Activated T-cell treated with anti-CD3 and anti-CD28 coated beads, Interleukin-2, amount 50 U/mL, for 72 hours (primary cell): ENCODE results near the gene MKNK2. TPM values are rescaled to one million over a fixed set of nuclear protein-coding genes. Genes with fewer than 3 reads are reported as not detected.

ENCODE experiments used
- ATAC-seq, 2 donors: fragments of 150-1000 bp; cut with Tn5 transposase; replicated peaks in 1 of 2; 2 replicates each; pipeline ENCODE4 v1.10.0; 2021; ENCODE audit warnings: moderate library complexity in 2 of 2, mild to moderate bottlenecking in 1 of 2
- DNase-seq, 2 donors: peaks; one replicate each; pipeline ENCODE4 v3.0.0; 2021 to 2022; ENCODE audit warnings: mixed read lengths in 1 of 2
- H3K27ac Mint-ChIP-seq: one replicate; pipeline ENCODE4 v1.8.0; 2022; ENCODE audit warnings: mild to moderate bottlenecking, moderate library complexity, mixed read lengths
- H3K27me3 Mint-ChIP-seq: one replicate; pipeline ENCODE4 v1.8.0; 2022; ENCODE audit warnings: low read depth, mixed read lengths
- H3K36me3 Mint-ChIP-seq, 2 donors: one replicate each; pipeline ENCODE4 v1.8.0; 2022; ENCODE audit warnings: mixed read lengths in 2 of 2, mild to moderate bottlenecking in 1 of 2; ENCODE audit not compliant: insufficient read depth in 2 of 2
- H3K4me1 Mint-ChIP-seq: one replicate; pipeline ENCODE4 v1.8.0; 2022; ENCODE audit warnings: low read depth, mixed read lengths
- H3K4me3 Mint-ChIP-seq, 2 donors: one replicate each; pipeline ENCODE4 v1.8.0; 2022; ENCODE audit warnings: mild to moderate bottlenecking in 2 of 2, mixed read lengths in 2 of 2, moderate library complexity in 2 of 2
- H3K9me3 Mint-ChIP-seq, 2 donors: one replicate each; pipeline ENCODE4 v1.8.0; 2022; ENCODE audit warnings: mixed read lengths in 2 of 2
- total RNA-seq, 2 donors: library from RNA; stranded (reverse); gene quantifications; one replicate each; pipeline ENCODE4 v1.2.3, GENCODE V29; 2022

The MKNK2 gene
- total RNA-seq, 2 donors from 2014 or later, result 120 to 121 TPM

GRCh38 chr19:2048104-2048958 is 2.7 kb downstream of the MKNK2 start:
- peak overlapping the region; percentile 54 for H3K27ac Mint-ChIP-seq
- H3K27me3 Mint-ChIP-seq, result no peaks in the 10 kb centered on the region
- peaks cover 47% of the 10 kb centered on the region for H3K4me1 Mint-ChIP-seq
- H3K4me3 Mint-ChIP-seq, result peak overlapping the region; percentile 77 to 85
- no peaks in the 10 kb centered on the region for H3K9me3 Mint-ChIP-seq
- ATAC-seq (no peak), DNase-seq (no peak)
- H3K36me3 Mint-ChIP-seq, result peaks cover 0 to 3% of the 10 kb centered on the region in 2 donors

GRCh38 chr19:2047449-2048103 is 3.5 kb downstream of the MKNK2 start:
- peaks cover 47% of the 10 kb centered on the region for H3K4me1 Mint-ChIP-seq
- H3K36me3 Mint-ChIP-seq, result peaks cover 0 to 3% of the 10 kb centered on the region in 2 donors
- H3K27ac Mint-ChIP-seq, result peak overlapping the region; percentile 28
- DNase-seq, result peak; percentile 37 to 46
- no peaks in the 10 kb centered on the region for H3K27me3 Mint-ChIP-seq
- no peaks in the 10 kb centered on the region for H3K9me3 Mint-ChIP-seq
- no peak for ATAC-seq
- H3K4me3 Mint-ChIP-seq, result peak overlapping the region; percentile 60 to 85

- Mint-ChIP-seq H3K4me3 (no peak overlapping the region), H3K9me3 (no peaks in the 10 kb centered on the region), H3K4me1 (peaks cover 42% of the 10 kb centered on the region), H3K27ac (no peak overlapping the region), H3K36me3 (peaks cover 0 to 3% of the 10 kb centered on the region in 2 donors), H3K27me3 (no peaks in the 10 kb centered on the region)
- ATAC-seq (no peak), DNase-seq (no peak)
These were observed 4.0 kb downstream of the MKNK2 start for GRCh38 chr19:2047076-2047448.

GRCh38 chr19:2046046-2046907 is 4.8 kb downstream of the MKNK2 start:
- peaks cover 38% of the 10 kb centered on the region for H3K4me1 Mint-ChIP-seq
- no peak overlapping the region for H3K4me3 Mint-ChIP-seq
- peaks cover 0 to 5% of the 10 kb centered on the region in 2 donors for H3K36me3 Mint-ChIP-seq
- no peaks in the 10 kb centered on the region for H3K27me3 Mint-ChIP-seq
- no peak overlapping the region for H3K27ac Mint-ChIP-seq
- DNase-seq, result no peak
- ATAC-seq, result no peak
- no peaks in the 10 kb centered on the region for H3K9me3 Mint-ChIP-seq

- no peak overlapping the region for H3K27ac Mint-ChIP-seq
- DNase-seq, result no peak
- no peak overlapping the region for H3K4me3 Mint-ChIP-seq
- no peaks in the 10 kb centered on the region for H3K9me3 Mint-ChIP-seq
- H3K27me3 Mint-ChIP-seq, result no peaks in the 10 kb centered on the region
- peaks cover 45% of the 10 kb centered on the region for H3K4me1 Mint-ChIP-seq
- ATAC-seq, result no peak
- peaks cover 0 to 4% of the 10 kb centered on the region in 2 donors for H3K36me3 Mint-ChIP-seq
These were observed 5.5 kb downstream of the MKNK2 start for GRCh38 chr19:2045501-2046045.

GRCh38 chr19:2044709-2045500 is 6.1 kb downstream of the MKNK2 start:
- no peak overlapping the region for H3K4me3 Mint-ChIP-seq
- H3K36me3 Mint-ChIP-seq, result peaks cover 0 to 4% of the 10 kb centered on the region in 2 donors
- H3K27ac Mint-ChIP-seq, result no peak overlapping the region
- H3K4me1 Mint-ChIP-seq, result peaks cover 48% of the 10 kb centered on the region
- no peak for DNase-seq
- H3K27me3 Mint-ChIP-seq, result no peaks in the 10 kb centered on the region
- ATAC-seq, result no peak
- no peaks in the 10 kb centered on the region for H3K9me3 Mint-ChIP-seq

GRCh38 chr19:2043961-2044708 is 6.9 kb downstream of the MKNK2 start:
- DNase-seq, result no peak
- Mint-ChIP-seq H3K4me1 (peaks cover 40% of the 10 kb centered on the region), H3K27me3 (no peaks in the 10 kb centered on the region), H3K4me3 (peak overlapping the region in 1 of 2 donors; percentile 44), H3K9me3 (no peaks in the 10 kb centered on the region), H3K27ac (peak overlapping the region; percentile 27), H3K36me3 (peaks cover 0 to 6% of the 10 kb centered on the region in 2 donors)
- ATAC-seq, result no peak

GRCh38 chr19:2043251-2043641 is 7.8 kb downstream of the MKNK2 start:
- no peak for ATAC-seq

GRCh38 chr19:2042485-2043250 is 8.4 kb downstream of the MKNK2 start:
- H3K4me3 Mint-ChIP-seq, result peak overlapping the region; percentile 85 to 91
- H3K36me3 Mint-ChIP-seq, result peaks cover 0 to 8% of the 10 kb centered on the region in 2 donors
- peaks cover 27% of the 10 kb centered on the region for H3K4me1 Mint-ChIP-seq
- DNase-seq, result no peak
- no peaks in the 10 kb centered on the region for H3K9me3 Mint-ChIP-seq
- H3K27ac Mint-ChIP-seq, result peak overlapping the region; percentile 60
- H3K27me3 Mint-ChIP-seq, result no peaks in the 10 kb centered on the region
- no peak for ATAC-seq

More at GRCh38 chr19:2043251-2043641, 7.8 kb downstream of the MKNK2 start:
- H3K9me3 Mint-ChIP-seq, result no peaks in the 10 kb centered on the region
- peaks cover 0 to 6% of the 10 kb centered on the region in 2 donors for H3K36me3 Mint-ChIP-seq
- no peak for DNase-seq
- H3K27ac Mint-ChIP-seq, result peak overlapping the region; percentile 42
- H3K4me3 Mint-ChIP-seq, result peak overlapping the region; percentile 85 to 91
- H3K4me1 Mint-ChIP-seq, result peaks cover 31% of the 10 kb centered on the region
- H3K27me3 Mint-ChIP-seq, result no peaks in the 10 kb centered on the region

- ATAC-seq (peak; percentile 89 to 90), DNase-seq (peak; percentile 99 to 100)
- Mint-ChIP-seq H3K4me3 (peak overlapping the region; percentile 92 to 94), H3K4me1 (peaks cover 19% of the 10 kb centered on the region), H3K9me3 (no peaks in the 10 kb centered on the region), H3K36me3 (peaks cover 0 to 7% of the 10 kb centered on the region in 2 donors), H3K27ac (peak overlapping the region; percentile 96), H3K27me3 (no peaks in the 10 kb centered on the region)
These were observed 9.2 kb downstream of the MKNK2 start for GRCh38 chr19:2041683-2042484.

GRCh38 chr19:2041433-2041682 is 9.7 kb downstream of the MKNK2 start:
- DNase-seq, result no peak
- no peaks in the 10 kb centered on the region for H3K27me3 Mint-ChIP-seq
- H3K4me3 Mint-ChIP-seq, result peak overlapping the region; percentile 92 to 94
- ATAC-seq, result no peak
- H3K4me1 Mint-ChIP-seq, result peaks cover 17% of the 10 kb centered on the region
- H3K27ac Mint-ChIP-seq, result peak overlapping the region; percentile 96
- no peaks in the 10 kb centered on the region for H3K9me3 Mint-ChIP-seq
- peaks cover 0 to 6% of the 10 kb centered on the region in 2 donors for H3K36me3 Mint-ChIP-seq
